Measurements from ENCODE around the gene UFL1.

The UFL1 gene

GRCh38 chr6:96571551-96571950 is 49.9 kb downstream of the UFL1 start:
- DNase-seq (ENCODE audit: low read depth in 3 of 3) = no peak

GRCh38 chr6:96575359-96575758 is 53.8 kb downstream of the UFL1 start:
- DNase-seq (ENCODE audit: low read depth in 3 of 3) = no peak

- no peak for DNase-seq (ENCODE audit: low read depth in 3 of 3)
These were observed 54.6 kb downstream of the UFL1 start for GRCh38 chr6:96576221-96576620.

GRCh38 chr6:96582021-96582420 is 60.4 kb downstream of the UFL1 start:
- no peak for DNase-seq (ENCODE audit: low read depth in 3 of 3)

- no peak for DNase-seq (ENCODE audit: low read depth in 3 of 3)
These were observed 60.8 kb downstream of the UFL1 start for GRCh38 chr6:96582436-96582835.

GRCh38 chr6:96604420-96604819 is 82.8 kb downstream of the UFL1 start:
- DNase-seq (ENCODE audit: low read depth in 3 of 3) = no peak

Data from stimulated activated CD4-positive, alpha-beta T cell treated with anti-CD3 and anti-CD28 coated beads, TNF-alpha, amount 100 ng/mL, for 4 hours (primary cell).